GM19099 (cell line): ENCODE results near the gene MMRN1.

Experiments used
- POLR2A ChIP-seq: IDR thresholded peaks from 3 replicates; pipeline ENCODE4 v1.6.1; 2011; ENCODE audit warnings: low read depth; ENCODE audit not compliant: insufficient read length; ENCODE audit errors: extremely low read depth

MMRN1 gene

DNA sequence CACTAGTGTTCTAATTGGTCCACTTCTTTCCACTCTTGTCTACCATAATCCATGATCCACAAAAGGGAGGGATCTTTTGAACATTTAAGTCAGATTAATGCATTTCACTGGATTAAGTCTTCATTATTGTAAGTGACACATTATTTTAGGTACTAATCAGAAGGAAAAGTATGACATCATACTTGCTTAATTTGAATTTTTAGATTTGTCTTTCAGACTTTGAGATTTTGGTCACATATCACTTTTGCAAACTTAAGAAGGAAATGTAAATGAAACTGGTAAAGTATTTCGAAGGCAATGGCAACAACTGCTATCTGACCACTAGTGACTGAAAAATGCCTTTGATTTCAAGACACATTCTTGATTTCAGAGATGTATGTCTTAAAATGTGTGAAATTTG lies 5.2 kb downstream of the MMRN1 start:
- TF ChIP-seq POLR2A, result no peak

DNA sequence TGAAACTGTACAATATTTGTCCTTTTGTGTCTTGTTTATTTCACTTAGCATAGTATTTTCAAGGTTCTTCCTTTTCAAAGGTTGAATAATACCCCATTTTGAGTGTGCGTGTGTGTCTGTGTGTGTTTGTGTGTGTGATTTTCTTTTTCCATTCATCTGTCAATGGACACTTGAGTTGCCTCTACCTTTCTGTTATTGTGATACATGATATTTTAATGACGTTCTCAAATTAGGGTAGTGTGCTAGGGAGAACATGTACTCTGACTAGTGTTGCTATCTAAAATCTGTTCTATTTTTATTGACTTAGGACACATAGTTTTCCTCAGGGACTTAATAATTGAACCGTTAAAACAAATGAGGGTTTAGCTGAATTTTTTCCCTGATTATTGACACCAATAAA lies 9.9 kb downstream of the MMRN1 start:
- TF ChIP-seq POLR2A, result no peak

DNA sequence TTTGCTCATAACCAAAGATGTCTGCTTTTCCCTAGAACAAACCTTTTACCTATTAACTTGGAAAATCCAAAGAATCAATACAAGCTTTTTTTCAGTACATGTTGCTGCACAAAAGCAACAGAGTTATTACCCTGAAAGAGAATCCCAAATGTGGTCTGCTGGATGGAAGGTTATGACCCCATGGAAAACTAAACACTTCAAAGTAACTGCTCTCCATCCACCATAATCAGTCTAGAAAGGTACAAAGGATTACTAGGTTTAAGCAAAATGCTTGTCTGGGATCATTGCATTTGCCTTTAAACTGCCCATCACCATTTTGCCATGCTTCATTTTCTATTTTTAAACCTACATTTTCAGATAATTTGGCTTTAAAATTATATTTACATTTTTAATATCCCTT lies 11.7 kb downstream of the MMRN1 start:
- TF ChIP-seq POLR2A, result no peak

DNA sequence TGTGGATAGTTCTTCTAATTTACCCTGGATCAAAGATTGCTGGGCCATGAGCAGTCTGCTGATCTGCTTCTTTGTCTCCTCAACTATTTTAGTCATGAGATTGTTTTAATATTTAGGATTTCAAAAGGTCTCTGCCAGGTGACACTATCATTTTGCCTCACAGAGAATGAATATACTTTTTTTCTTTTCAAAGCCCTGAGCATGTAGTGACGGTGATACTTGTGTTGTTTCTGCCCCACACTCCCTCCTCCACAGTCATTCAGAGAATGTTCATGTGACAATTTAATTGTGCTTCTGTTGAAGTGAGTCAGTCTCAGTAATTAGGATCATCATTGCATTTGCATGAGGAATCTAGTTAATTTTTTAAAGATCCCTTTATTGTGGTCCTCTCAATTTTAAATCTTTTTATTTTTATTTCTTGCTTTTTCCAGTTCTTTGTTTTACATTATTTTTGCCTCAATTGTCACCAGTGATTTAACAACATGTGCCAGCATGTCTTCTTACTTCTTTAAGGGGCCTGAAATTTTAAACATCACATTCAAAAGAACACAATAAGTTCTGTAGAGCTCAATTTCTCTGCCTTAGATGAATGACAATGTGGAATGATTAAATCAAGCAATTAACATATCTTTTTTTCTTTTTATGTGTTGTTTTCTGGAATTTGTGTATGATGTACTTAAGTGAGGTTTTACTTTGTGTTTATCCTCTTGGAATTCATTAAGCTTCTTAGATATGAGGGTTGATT lies 12.3 kb downstream of the MMRN1 start:
- no peak for TF ChIP-seq POLR2A

DNA sequence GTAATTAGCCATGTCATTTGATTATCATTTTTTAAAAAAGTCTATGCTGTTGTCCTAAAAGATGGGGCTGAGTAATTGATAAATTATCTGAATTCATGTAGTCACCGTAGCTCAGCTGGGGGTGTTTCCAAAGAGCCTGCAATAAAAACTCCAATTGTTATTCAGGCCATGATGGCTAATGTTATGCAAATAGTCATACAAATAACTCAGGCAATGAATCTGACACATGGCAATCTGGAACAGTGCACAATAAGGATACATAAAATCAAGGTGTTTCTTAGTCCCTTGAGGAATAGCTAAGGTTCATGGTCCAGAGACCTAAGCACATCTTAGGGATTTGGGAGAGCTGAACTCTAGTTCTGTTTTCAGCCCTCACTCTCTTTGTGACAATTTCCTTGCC lies 15.2 kb downstream of the MMRN1 start:
- no peak for TF ChIP-seq POLR2A

DNA sequence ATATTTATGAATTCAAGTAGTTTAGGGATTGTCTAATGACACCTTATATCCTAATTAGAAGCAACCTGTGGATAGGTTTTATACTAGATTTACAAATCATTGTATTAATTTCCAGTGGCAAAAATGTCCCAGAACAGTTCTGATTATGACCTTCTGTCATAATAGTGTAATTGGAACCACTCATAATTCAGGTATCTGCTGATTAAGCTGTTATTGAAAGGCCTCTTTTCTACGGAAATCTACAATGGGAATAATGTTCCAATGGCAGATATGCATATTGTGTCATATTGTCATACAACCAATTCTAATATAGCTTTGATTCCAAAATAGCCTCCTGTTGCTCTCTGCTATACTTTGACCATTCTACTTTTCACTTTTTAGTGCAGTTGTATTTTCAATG lies 19.0 kb downstream of the MMRN1 start:
- no peak for TF ChIP-seq POLR2A

DNA sequence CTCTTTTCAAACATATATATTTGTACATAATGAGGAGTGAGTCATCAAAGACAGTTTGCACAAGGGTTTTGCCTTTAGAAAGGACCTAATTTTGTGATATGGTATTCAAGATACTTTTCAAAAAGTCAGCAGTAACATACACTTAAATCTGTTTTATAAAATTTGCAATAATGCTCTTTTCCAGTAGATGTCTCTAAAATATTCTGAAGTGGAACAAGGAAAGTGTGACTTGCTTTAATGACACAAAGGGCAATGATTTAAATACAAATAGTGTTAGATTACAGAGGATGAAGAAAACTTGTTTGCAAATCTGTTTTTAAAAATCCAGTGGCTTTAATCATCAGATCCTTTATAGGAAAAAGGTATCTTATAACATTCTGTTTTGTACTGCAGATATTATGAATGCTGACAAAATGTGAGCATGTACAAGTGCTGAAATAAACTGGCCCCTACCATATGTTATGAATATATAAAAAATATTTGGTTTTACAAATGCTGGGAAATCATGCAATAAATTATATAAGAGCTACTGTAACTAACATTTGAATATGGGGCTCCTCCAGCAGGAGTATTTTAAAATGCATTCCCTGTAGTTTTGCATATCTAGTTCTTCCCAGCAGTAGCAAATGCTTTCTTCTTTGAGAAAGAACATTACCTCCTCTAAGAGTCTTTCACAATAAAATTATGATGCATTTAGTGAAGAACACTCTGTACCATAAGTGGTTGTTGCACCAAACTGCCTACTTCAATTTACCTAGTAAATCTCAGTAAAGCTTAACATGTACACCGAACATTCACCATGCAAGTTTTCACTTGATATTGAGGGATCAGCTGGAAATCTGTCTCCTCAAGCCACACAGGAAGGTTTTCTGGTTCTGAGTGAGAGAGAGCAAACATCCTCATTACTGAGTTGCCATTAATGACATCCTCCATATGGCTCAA lies 20.2 kb downstream of the MMRN1 start:
- no peak for TF ChIP-seq POLR2A

DNA sequence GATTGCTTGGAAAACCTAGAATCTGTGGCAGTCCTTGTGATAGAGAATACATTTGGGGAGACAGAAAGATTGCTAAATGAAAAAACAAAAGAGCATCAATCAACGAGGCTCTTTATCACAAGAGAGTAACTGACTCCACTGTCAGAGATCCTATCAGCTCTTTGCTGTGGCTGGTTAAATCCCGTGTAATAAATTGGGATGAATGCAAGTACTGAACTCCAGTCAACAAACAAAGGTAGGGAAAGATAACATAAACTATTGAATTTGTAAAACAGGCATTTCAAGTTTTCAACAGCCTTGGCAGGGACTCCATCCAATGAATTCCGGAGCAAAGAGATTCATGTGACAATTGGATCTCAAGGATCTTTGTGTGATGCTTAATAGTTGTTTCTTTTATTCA lies 21.3 kb downstream of the MMRN1 start:
- no peak for TF ChIP-seq POLR2A

DNA sequence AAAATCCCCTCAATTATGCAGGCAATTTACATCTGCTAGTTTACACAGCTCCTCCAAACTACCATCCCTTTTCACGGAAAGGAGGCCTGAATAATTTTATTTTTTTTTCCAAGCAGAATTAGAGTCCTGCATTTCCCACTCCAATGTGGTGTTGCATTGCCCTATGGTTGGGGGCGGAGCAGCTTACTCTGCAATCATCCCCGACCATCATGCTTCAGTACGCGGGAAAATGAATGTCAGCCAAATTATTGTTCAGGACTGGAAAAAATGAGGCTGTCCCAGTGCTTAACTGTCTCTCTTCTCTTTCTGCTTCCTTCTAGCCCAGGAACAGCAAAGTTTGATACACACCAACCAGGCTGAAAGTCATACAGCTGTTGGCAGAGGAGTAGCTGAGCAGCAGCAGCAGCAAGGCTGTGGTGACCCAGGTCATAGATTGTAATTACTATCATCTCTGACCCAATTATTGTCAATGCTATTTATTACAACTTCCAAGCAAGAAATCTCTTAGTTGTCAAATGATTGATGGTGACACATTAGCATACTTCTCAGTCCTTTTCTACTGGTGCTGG lies 28.3 kb downstream of the MMRN1 start:
- TF ChIP-seq POLR2A, result no peak

DNA sequence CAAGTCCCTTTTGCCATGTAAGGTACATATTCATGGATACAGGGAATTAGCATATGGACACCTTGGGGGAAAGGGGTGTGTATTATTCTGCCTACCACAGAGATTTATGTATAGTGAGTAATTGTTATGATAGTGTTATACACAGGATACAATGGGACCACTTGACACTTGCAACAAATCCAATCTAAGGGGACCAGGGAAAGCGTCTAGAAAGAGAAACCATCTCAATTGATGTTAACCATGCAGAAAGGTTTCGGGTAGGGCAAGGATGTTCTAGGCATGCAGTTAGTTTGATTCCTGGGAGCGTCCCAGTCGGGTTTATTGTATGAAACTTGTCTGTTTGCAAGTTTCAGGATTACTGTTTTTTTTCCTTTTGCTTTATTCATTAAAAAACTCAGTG lies 34.2 kb downstream of the MMRN1 start:
- no peak for TF ChIP-seq POLR2A

DNA sequence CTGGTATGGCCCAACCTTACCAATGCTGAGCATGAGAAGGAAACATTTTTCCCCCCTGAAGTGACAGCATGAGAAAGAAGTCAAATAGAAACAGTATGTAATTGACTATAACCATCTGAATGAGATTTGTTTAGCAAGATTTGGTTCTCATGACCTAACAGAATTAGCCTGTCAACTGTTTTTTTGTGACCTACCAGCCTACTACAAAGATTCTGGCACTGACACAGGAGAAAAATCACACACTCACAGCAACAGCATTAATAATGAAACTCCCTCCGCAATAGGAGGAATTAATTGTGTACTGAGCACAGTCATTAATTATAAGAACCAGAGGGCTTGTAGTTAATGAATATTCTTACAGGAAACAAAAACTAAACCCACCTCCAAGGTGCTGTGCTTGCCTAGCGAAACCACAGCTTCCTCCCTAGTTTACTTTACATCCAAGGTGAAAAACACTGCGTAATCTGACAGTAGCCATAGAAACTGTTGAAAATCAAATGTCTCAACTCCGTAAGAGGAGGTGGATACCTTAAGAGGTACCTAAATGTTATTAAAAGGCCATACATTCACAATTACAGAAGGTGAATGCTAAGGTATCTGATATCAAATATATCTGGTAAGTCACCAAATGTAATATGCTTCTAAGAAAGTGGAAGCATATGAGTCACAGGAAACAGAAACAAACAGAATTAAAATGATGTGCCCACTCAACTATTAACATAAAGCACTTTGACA lies 34.9 kb downstream of the MMRN1 start:
- no peak for TF ChIP-seq POLR2A

DNA sequence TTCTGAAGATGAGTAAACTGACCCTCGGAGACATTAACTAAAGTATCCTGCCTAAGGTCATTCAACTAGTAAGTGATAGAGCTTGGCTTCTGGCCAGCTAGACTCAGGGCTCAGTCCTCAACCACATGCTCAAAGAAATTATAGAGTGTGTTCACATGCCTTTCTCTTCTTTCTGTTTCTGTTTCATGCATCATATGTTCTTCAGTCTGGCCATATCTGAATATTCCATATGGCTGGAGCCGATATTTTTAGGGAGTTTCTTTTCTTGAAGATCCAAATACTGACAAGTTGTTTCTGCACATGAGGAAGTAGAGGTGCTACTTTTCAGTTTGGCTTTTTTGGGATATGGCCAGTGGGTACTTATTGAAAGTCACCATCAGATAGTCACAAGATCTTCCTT lies 44.9 kb downstream of the MMRN1 start:
- no peak for TF ChIP-seq POLR2A

DNA sequence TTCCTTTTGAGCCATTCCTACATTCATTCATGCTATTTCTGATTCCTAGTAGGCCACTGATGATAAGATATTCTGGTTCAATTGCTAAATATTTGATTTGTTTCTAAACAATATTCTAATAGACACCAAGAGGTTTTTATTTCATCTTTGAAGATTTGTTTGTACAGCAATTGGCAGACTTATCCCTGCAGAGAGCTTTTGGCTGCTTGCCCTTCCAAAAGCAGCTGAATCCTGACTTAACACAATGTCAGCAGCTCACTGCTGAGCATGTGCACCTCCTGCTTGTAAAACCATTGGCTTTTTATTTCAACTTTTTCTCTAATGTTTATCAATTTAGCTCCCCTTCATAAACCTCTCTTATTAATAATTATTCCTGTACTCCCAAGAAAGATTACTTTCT lies 45.3 kb downstream of the MMRN1 start:
- TF ChIP-seq POLR2A, result no peak

DNA sequence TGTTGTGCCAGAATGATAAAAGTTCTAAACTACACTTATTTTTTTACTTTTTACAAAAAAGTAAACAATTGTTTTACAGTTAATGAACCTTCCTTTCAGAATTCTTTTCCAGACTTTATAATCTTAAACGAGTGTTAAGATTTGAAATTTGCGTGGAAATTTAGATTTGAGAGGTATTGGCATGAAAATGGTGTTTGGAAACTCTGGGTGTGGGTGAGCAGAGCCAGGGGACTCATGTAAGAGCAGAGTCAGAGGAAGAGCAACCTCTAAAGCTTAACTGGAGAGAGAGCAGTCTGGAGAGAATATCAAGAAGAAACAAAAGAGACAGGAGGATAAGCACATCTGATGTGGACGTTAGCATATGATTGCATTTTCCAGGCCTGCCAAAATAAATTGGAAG lies 48.2 kb downstream of the MMRN1 start:
- TF ChIP-seq POLR2A, result no peak

DNA sequence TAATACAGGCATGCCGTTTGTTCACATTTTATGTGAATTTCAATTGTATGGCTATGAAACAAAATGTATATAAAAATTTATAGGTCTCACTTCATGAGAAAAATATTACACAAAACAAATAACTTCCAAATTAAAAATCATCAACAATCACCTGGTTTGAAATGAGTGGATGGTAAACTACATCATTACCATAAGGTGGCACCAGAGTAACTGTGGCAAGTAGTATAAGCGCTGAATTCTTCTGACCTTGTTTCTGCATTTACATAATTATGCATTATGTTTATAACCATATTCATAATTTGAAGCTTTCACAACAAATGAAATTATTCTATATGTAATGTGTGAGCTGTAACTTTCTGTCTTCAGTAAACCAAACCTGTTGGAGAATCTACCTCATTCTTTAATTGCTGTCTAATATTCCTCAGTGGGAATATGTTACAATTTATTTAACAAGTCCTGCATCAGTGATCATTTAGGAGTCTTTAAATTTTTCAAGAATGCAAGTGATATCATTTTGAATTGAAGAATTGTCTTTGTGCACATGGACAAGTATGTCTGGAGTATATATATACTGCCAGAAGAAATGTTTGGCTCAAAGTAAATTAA lies 55.2 kb downstream of the MMRN1 start:
- TF ChIP-seq POLR2A, result no peak
